Esophagus squamous epithelium (tissue), 4 donors: ENCODE data around the gene TRMT11.

Experiments used
- POLR2A ChIP-seq, 4 donors: fragments of 450-650 bp; IDR thresholded peaks; one replicate each; pipeline ENCODE4 v1.6.1; 2017; ENCODE audit warnings: antibody characterized with exemption in 4 of 4, mild to moderate bottlenecking in 4 of 4, moderate library complexity in 3 of 4
- TF ChIP-seq, protein P1 (sequence below), 6 experiments: fragments of 450-650 bp in 4 of 6; fragments of 200-600 bp in 2 of 6; sonication (generic) in 2 of 6; IDR thresholded peaks; one replicate each; pipeline ENCODE4 v1.5.1; 2016 to 2019; ENCODE audit warnings: antibody characterized with exemption in 6 of 6, mild to moderate bottlenecking in 4 of 6, moderate library complexity in 4 of 6

DNA sequence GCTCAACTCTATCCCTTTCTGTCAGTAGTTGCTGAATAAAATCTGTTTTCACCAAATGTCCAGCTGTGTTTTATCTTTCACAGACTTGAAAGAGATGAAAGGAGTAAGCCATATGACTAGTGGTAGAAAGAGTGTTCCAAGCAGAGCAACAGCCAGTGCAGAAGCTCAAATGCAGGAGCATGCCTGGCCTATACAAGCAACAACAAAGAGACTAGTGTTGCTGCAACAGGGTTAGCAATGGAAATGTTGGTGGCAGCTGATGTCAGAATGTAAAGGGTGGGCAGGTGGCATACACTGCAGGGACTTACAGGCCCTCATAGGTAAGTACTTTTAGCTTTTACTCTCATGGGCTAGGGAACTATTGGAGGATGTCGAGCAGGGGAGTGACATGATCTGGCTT lies 35.0 kb upstream of the TRMT11 start:
- TF ChIP-seq, protein P1, sequence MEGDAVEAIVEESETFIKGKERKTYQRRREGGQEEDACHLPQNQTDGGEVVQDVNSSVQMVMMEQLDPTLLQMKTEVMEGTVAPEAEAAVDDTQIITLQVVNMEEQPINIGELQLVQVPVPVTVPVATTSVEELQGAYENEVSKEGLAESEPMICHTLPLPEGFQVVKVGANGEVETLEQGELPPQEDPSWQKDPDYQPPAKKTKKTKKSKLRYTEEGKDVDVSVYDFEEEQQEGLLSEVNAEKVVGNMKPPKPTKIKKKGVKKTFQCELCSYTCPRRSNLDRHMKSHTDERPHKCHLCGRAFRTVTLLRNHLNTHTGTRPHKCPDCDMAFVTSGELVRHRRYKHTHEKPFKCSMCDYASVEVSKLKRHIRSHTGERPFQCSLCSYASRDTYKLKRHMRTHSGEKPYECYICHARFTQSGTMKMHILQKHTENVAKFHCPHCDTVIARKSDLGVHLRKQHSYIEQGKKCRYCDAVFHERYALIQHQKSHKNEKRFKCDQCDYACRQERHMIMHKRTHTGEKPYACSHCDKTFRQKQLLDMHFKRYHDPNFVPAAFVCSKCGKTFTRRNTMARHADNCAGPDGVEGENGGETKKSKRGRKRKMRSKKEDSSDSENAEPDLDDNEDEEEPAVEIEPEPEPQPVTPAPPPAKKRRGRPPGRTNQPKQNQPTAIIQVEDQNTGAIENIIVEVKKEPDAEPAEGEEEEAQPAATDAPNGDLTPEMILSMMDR (IDR thresholded peaks at IDR 0.05): no peak
- TF ChIP-seq POLR2A (IDR thresholded peaks at IDR 0.05): no peak
